HCT116 (cell line): ENCODE measurements around the gene GCNT1. TPM values are rescaled to one million over a fixed set of nuclear protein-coding genes. Genes with fewer than 3 reads are reported as not detected.

ENCODE experiments used
- ATAC-seq: fragments of 200-7000 bp; cut with Tn5 transposase; 2 replicates; pipeline ENCODE4 v1.9.1; 2020; ENCODE audit warnings: mild to moderate bottlenecking, moderate library complexity
- BruUV-seq: library from RNA; stranded (reverse); fragments of 400-500 nt; replicated peaks from 2 replicates; lab custom pipeline; 2021; lab: Mats Ljungman, UMichigan
- CTCF ChIA-PET: fragments of 300-600 bp; sonication (Branson Sonifier 250); formaldehyde crosslinking; loops from one replicate; lab custom pipeline; 2021; ENCODE audit warnings: antibody characterized with exemption; lab: Charles Lee
- POLR2A ChIA-PET: fragments of 300-600, 350-600 bp; sonication (Branson Sonifier 250); formaldehyde crosslinking; loops from one replicate; lab custom pipeline; 2021; ENCODE audit warnings: antibody characterized with exemption; lab: Charles Lee
- RAD21 ChIA-PET, 2 experiments: fragments of 300-600 bp; sonication (Branson Sonifier 250); formaldehyde crosslinking; loops; one replicate each; lab custom pipeline; 2023; ENCODE audit warnings: low total read pairs in 2 of 2; ENCODE audit not compliant: uncharacterized antibody in 2 of 2, unreplicated experiment in 2 of 2, low non-redundant PET in 1 of 2; lab: Charles Lee
- DNase-seq: peaks from one replicate; pipeline ENCODE4 v3.0.0-alpha.2; 2010; ENCODE audit warnings: low read depth, low spot score
- H2AFZ ChIP-seq: fragments of 200-600 bp; shearing (Covaris generic), sonication (generic); 2 replicates; pipeline ENCODE4 v1.6.1; 2017; ENCODE audit warnings: low read depth, mixed run types, mixed read lengths, antibody characterized with exemption, low read length; ENCODE audit not compliant: poor library complexity, severe bottlenecking
- H3K27ac ChIP-seq: 2 replicates; pipeline ENCODE4 v1.5.1; 2012; ENCODE audit warnings: low read depth, low read length
- H3K27me3 ChIP-seq: fragments of 200-600 bp; sonication (generic); 2 replicates; pipeline ENCODE4 v1.6.1; 2016; ENCODE audit warnings: mixed run types, low read length, mixed read lengths; ENCODE audit not compliant: insufficient read depth
- H3K36me3 ChIP-seq, 2 experiments: fragments of 200-500 bp in 1 of 2; fragments of 200-600 bp in 1 of 2; sonication (Bioruptor generic) in 1 of 2; sonication (generic) in 1 of 2; 2 replicates each; pipeline versions ENCODE4 v1.5.1 to v1.6.1; 2014 to 2016; ENCODE audit warnings: low read length in 2 of 2, inconsistent platforms in 1 of 2, mixed read lengths in 1 of 2, mixed run types in 1 of 2; ENCODE audit not compliant: insufficient read depth in 2 of 2, control insufficient read depth in 1 of 2
- H3K4me1 ChIP-seq, 2 experiments: fragments of 200-600 bp in 1 of 2; sonication (generic) in 1 of 2; 2 replicates each; pipeline versions ENCODE4 v1.5.1 to v1.6.1; 2012 to 2017; ENCODE audit warnings: low read length in 2 of 2, inconsistent platforms in 1 of 2, mild to moderate bottlenecking in 1 of 2, mixed read lengths in 1 of 2, mixed run types in 1 of 2, moderate library complexity in 1 of 2; ENCODE audit not compliant: insufficient read depth in 2 of 2, control insufficient read depth in 1 of 2
- H3K4me2 ChIP-seq: fragments of 200-600 bp; sonication (generic); 2 replicates; pipeline ENCODE4 v1.6.1; 2017; ENCODE audit warnings: mixed run types, low read length, mixed read lengths
- H3K4me3 ChIP-seq, 2 experiments: fragments of 200-600 bp in 1 of 2; sonication (generic) in 1 of 2; replicated peaks in 1 of 2; 2 replicates each; pipeline ENCODE4 v1.5.1; 2011 to 2016; ENCODE audit warnings: low read length in 2 of 2, control low read depth in 1 of 2, low read depth in 1 of 2, mild to moderate bottlenecking in 1 of 2, mixed read lengths in 1 of 2, mixed run types in 1 of 2
- H3K79me2 ChIP-seq: fragments of 200-600 bp; sonication (generic); 2 replicates; pipeline ENCODE4 v1.6.1; 2017; ENCODE audit warnings: mild to moderate bottlenecking, mixed run types, low read length, moderate library complexity, mixed read lengths; ENCODE audit not compliant: insufficient read depth
- H3K9ac ChIP-seq: fragments of 200-600 bp; sonication (generic); 2 replicates; pipeline ENCODE4 v1.6.1; 2016; ENCODE audit warnings: low read length, mixed read lengths
- H3K9me2 ChIP-seq: fragments of 200-600 bp; sonication (generic), shearing (Covaris generic); 2 replicates; pipeline ENCODE4 v1.6.1; 2017; ENCODE audit warnings: mixed run types, mild to moderate bottlenecking, moderate library complexity; ENCODE audit not compliant: insufficient read depth
- H3K9me3 ChIP-seq, 2 experiments: fragments of 200-500 bp in 1 of 2; fragments of 200-600 bp in 1 of 2; sonication (Bioruptor generic) in 1 of 2; sonication (generic) in 1 of 2; 2 replicates each; pipeline ENCODE4 v1.6.1; 2014 to 2017; ENCODE audit warnings: low read length in 2 of 2, mixed read lengths in 2 of 2, inconsistent platforms in 1 of 2, low read depth in 1 of 2, mild to moderate bottlenecking in 1 of 2, mixed run types in 1 of 2, moderate library complexity in 1 of 2; ENCODE audit not compliant: control insufficient read depth in 1 of 2, insufficient read depth in 1 of 2
- H4K20me1 ChIP-seq: fragments of 200-600 bp; sonication (generic), shearing (Covaris generic); 2 replicates; pipeline ENCODE4 v1.6.1; 2017; ENCODE audit warnings: mixed run types, mild to moderate bottlenecking, moderate library complexity; ENCODE audit not compliant: insufficient read depth
- CBX3 ChIP-seq: IDR thresholded peaks from 2 replicates; pipeline ENCODE4 v1.6.1; 2012; ENCODE audit warnings: low read depth
- CEBPB ChIP-seq: IDR thresholded peaks from 2 replicates; pipeline ENCODE4 v1.6.1; 2012; ENCODE audit warnings: low read depth
- EZH2 ChIP-seq: fragments of 200-600 bp; sonication (generic); IDR thresholded peaks from 2 replicates; pipeline ENCODE4 v1.6.1; 2017; ENCODE audit warnings: antibody characterized with exemption, mixed run types
- RAD21 ChIP-seq: IDR thresholded peaks from 2 replicates; pipeline ENCODE4 v1.6.1; 2012; ENCODE audit warnings: low read depth, mild to moderate bottlenecking
- TCF7L2 ChIP-seq: IDR thresholded peaks from 2 replicates; pipeline ENCODE4 v1.7.0; 2011; ENCODE audit warnings: borderline replicate concordance, inconsistent platforms; ENCODE audit not compliant: insufficient read depth, insufficient read length; ENCODE audit errors: extremely low read depth
- YY1 ChIP-seq: IDR thresholded peaks from 2 replicates; pipeline ENCODE4 v1.6.1; 2011; ENCODE audit warnings: low read length, low read depth, moderate library complexity, mild to moderate bottlenecking; ENCODE audit not compliant: insufficient replicate concordance; ENCODE audit errors: extremely low read depth
- ZFX ChIP-seq: fragments of 450-650 bp; IDR thresholded peaks from 2 replicates; pipeline ENCODE4 v1.6.1; 2017
- intact Hi-C: fragments of 100-400 bp; cut with micrococcal nuclease; formaldehyde crosslinking; loops from 2 replicates; pipeline ENCODE4 v1.10.0; 2022
- total RNA-seq: library from RNA; stranded (reverse); gene quantifications from one replicate; pipeline ENCODE4 v1.2.1, GENCODE V29; 2021; ENCODE audit not compliant: unreplicated experiment
- TF ChIP-seq, protein P1 (sequence below): IDR thresholded peaks from 2 replicates; pipeline ENCODE4 v1.6.1; 2012
- TF ChIP-seq, protein P2 (sequence below), 3 experiments: fragments of 200-600 bp in 1 of 3; sonication (generic) in 1 of 3; IDR thresholded peaks in 2 of 3; conservative IDR thresholded peaks in 1 of 3; 2 replicates each; pipeline ENCODE4 v1.5.1; 2012 to 2017; ENCODE audit warnings: low read depth in 2 of 3, low read length in 2 of 3, antibody characterized with exemption in 1 of 3, borderline replicate concordance in 1 of 3, control low read depth in 1 of 3, mild to moderate bottlenecking in 1 of 3, mixed read lengths in 1 of 3, mixed run types in 1 of 3, moderate library complexity in 1 of 3; ENCODE audit not compliant: insufficient read depth in 1 of 3

GCNT1 gene
- total RNA-seq, 1 experiment from 2014 or later = 5.8 TPM

DNA sequence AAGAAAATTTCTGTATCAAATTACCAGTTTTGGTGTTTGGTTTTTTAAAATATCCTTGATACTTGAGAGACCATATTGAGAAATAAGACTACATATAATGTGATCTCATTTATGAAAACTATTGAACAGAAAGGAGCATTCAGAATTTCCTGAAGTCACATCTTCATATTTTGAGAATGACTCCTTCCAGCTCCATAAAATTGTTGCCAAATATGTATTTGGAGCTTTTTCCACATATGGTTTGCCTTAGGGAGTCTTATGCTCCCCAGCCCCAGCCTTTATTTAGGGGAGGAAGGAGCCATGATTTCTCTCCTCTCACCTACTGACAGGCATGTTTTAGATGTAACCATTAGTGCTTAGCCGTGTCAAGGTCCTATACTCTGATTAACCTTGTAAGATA lies 51.1 kb downstream of the GCNT1 start:
- ChIA-PET CTCF (no interaction called here), RAD21 (no interaction called here)
- no peak overlapping the region for H3K27ac ChIP-seq

DNA sequence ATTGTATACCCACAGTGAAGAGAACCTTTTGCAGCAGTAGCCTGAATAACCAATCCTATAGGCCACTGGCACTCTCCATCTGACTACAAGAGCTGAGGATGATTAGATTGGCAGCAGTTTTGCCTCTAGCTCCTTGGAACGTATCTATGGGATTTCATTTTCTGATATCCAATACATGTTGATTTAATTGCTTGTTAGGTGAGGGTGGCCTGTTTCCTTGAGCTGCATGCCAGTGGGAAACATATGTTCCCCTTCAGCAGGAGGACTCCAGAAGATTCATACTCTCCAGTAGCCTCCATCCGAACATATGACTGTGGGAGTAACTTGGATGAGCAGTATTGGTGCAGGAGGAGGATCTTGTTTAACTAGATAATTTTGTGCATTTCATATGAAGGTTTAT lies 51.5 kb downstream of the GCNT1 start:
- Histone ChIP-seq H2AFZ (no peak overlapping the region), H3K4me1 (no peaks in the 10 kb centered on the region), H3K9me3 (no peaks in the 10 kb centered on the region), H3K27me3 (no peaks in the 10 kb centered on the region), H3K4me3 (no peak overlapping the region), H3K36me3 (no peaks in the 10 kb centered on the region), H3K9ac (no peak overlapping the region), H4K20me1 (no peaks in the 10 kb centered on the region), H3K79me2 (no peaks in the 10 kb centered on the region), H3K27ac (no peak overlapping the region), H3K9me2 (no peaks in the 10 kb centered on the region), H3K4me2 (no peak overlapping the region)
- ChIA-PET CTCF (no interaction called here), POLR2A (no interaction called here), RAD21 (no interaction called here)
- BruUV-seq = no TSS peak
- ATAC-seq = no peak
- TF ChIP-seq TCF7L2 = no peak
- no peak for TF ChIP-seq CEBPB
- TF ChIP-seq, protein P1, sequence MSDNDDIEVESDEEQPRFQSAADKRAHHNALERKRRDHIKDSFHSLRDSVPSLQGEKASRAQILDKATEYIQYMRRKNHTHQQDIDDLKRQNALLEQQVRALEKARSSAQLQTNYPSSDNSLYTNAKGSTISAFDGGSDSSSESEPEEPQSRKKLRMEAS = no peak
- no peak for TF ChIP-seq EZH2
- DNase-seq = no peak
- intact Hi-C loops = no loop called here

More for the DNA sequence above, 51.1 kb downstream of the GCNT1 start:
- intact Hi-C loops = no loop called here
- H3K79me2 ChIP-seq = no peaks in the 10 kb centered on the region
- H3K4me2 ChIP-seq = no peak overlapping the region
- H3K4me3 ChIP-seq = no peak overlapping the region
- no peaks in the 10 kb centered on the region for H3K27me3 ChIP-seq
- TF ChIP-seq, protein P2, sequence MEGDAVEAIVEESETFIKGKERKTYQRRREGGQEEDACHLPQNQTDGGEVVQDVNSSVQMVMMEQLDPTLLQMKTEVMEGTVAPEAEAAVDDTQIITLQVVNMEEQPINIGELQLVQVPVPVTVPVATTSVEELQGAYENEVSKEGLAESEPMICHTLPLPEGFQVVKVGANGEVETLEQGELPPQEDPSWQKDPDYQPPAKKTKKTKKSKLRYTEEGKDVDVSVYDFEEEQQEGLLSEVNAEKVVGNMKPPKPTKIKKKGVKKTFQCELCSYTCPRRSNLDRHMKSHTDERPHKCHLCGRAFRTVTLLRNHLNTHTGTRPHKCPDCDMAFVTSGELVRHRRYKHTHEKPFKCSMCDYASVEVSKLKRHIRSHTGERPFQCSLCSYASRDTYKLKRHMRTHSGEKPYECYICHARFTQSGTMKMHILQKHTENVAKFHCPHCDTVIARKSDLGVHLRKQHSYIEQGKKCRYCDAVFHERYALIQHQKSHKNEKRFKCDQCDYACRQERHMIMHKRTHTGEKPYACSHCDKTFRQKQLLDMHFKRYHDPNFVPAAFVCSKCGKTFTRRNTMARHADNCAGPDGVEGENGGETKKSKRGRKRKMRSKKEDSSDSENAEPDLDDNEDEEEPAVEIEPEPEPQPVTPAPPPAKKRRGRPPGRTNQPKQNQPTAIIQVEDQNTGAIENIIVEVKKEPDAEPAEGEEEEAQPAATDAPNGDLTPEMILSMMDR (IDR thresholded peaks at IDR 0.05 in 2 of 3, conservative IDR thresholded peaks at IDR 0.05 in 1 of 3; ENCODE audit: borderline replicate concordance in 1 of 3, insufficient read depth in 1 of 3, low read depth in 2 of 3, low read length in 2 of 3) = no peak
- TF ChIP-seq, protein P1 = no peak
- no peak for TF ChIP-seq YY1
- no peak for TF ChIP-seq RAD21
- no peak for TF ChIP-seq ZFX
- no peak for TF ChIP-seq CBX3
- no peak for TF ChIP-seq CEBPB
- no peaks in the 10 kb centered on the region for H3K36me3 ChIP-seq
- no peaks in the 10 kb centered on the region for H3K4me1 ChIP-seq
- no peak for DNase-seq
- POLR2A ChIA-PET = no interaction called here
- no peaks in the 10 kb centered on the region for H4K20me1 ChIP-seq
- no peak overlapping the region for H2AFZ ChIP-seq
- H3K9me3 ChIP-seq = no peaks in the 10 kb centered on the region
- no peak for ATAC-seq
- BruUV-seq = no TSS peak
- no peaks in the 10 kb centered on the region for H3K9me2 ChIP-seq
- no peak overlapping the region for H3K9ac ChIP-seq
